ENCODE results near the gene RRM1. TPM values are rescaled to one million over a fixed set of nuclear protein-coding genes. Genes with fewer than 3 reads are reported as not detected.

The RRM1 gene
- polyA plus RNA-seq, 6 donors from 2014 or later = 14.0 to 25.4 (median 18.9) TPM

GRCh38 chr11:4065086-4065485, 29.5 kb upstream of the RRM1 start:
- peaks cover 0 to 13% of the 10 kb centered on the region in 2 donors for H3K36me3 Mint-ChIP-seq
- peaks cover 41 to 50% (median 49%) of the 10 kb centered on the region in 3 donors for H3K4me1 Mint-ChIP-seq
- no peaks in the 10 kb centered on the region for H3K9me3 Mint-ChIP-seq
- H3K27ac Mint-ChIP-seq = peak overlapping the region in 4 of 6 donors; percentile 14 to 81 (median 33)
- H3K4me3 Mint-ChIP-seq = no peak overlapping the region
- ATAC-seq (ENCODE audit: low read depth in 2 of 2) = no peak
- H3K27me3 Mint-ChIP-seq = no peaks in the 10 kb centered on the region
- no peak for DNase-seq

GRCh38 chr11:4065601-4066377, 28.8 kb upstream of the RRM1 start:
- H3K4me1 Mint-ChIP-seq = peaks cover 41 to 50% (median 49%) of the 10 kb centered on the region in 3 donors
- DNase-seq (no peak), ATAC-seq (ENCODE audit: low read depth in 2 of 2) (no peak)
- H3K36me3 Mint-ChIP-seq = peaks cover 5 to 12% of the 10 kb centered on the region in 2 donors
- H3K4me3 Mint-ChIP-seq = no peak overlapping the region
- H3K9me3 Mint-ChIP-seq = no peaks in the 10 kb centered on the region
- H3K27me3 Mint-ChIP-seq = no peaks in the 10 kb centered on the region
- peak overlapping the region; percentile 14 to 93 (median 78) for H3K27ac Mint-ChIP-seq

GRCh38 chr11:4066910-4067309, 27.7 kb upstream of the RRM1 start:
- Mint-ChIP-seq H3K4me1 (peaks cover 41 to 51% (median 49%) of the 10 kb centered on the region in 3 donors), H3K27ac (peak overlapping the region in 5 of 6 donors; percentile 14 to 94 (median 17)), H3K36me3 (peaks cover 7 to 9% of the 10 kb centered on the region in 2 donors), H3K9me3 (no peaks in the 10 kb centered on the region), H3K27me3 (no peaks in the 10 kb centered on the region), H3K4me3 (peak overlapping the region in 2 of 8 donors; percentile 1 to 25)
- DNase-seq (peak; percentile 11), ATAC-seq (ENCODE audit: low read depth in 2 of 2) (peak; percentile 82 to 88)

GRCh38 chr11:4068962-4069361, 25.6 kb upstream of the RRM1 start:
- peaks cover 14 to 15% of the 10 kb centered on the region in 2 donors for H3K36me3 Mint-ChIP-seq
- ATAC-seq (ENCODE audit: low read depth in 2 of 2) (no peak), DNase-seq (no peak)
- H3K27ac Mint-ChIP-seq = peak overlapping the region in 5 of 6 donors; percentile 53 to 87 (median 77)
- no peaks in the 10 kb centered on the region for H3K27me3 Mint-ChIP-seq
- H3K4me1 Mint-ChIP-seq = peaks cover 46 to 60% (median 60%) of the 10 kb centered on the region in 3 donors
- H3K9me3 Mint-ChIP-seq = no peaks in the 10 kb centered on the region
- no peak overlapping the region for H3K4me3 Mint-ChIP-seq

GRCh38 chr11:4071325-4071724, 23.3 kb upstream of the RRM1 start:
- Mint-ChIP-seq H3K4me1 (peaks cover 29 to 41% (median 40%) of the 10 kb centered on the region in 3 donors), H3K4me3 (no peak overlapping the region), H3K27ac (peak overlapping the region in 2 of 6 donors; percentile 63 to 66), H3K27me3 (no peaks in the 10 kb centered on the region), H3K36me3 (peaks cover 16 to 19% of the 10 kb centered on the region in 2 donors), H3K9me3 (no peaks in the 10 kb centered on the region)
- no peak for DNase-seq
- no peak for ATAC-seq (ENCODE audit: low read depth in 2 of 2)

GRCh38 chr11:4071914-4072313, 22.7 kb upstream of the RRM1 start:
- Mint-ChIP-seq H3K9me3 (no peaks in the 10 kb centered on the region), H3K36me3 (peaks cover 16 to 19% of the 10 kb centered on the region in 2 donors), H3K4me1 (peaks cover 23 to 35% (median 34%) of the 10 kb centered on the region in 3 donors), H3K27ac (peak overlapping the region in 5 of 6 donors; percentile 46 to 90 (median 63)), H3K4me3 (no peak overlapping the region), H3K27me3 (no peaks in the 10 kb centered on the region)
- ATAC-seq (ENCODE audit: low read depth in 2 of 2) (no peak), DNase-seq (no peak)

GRCh38 chr11:4072668-4073285, 21.8 kb upstream of the RRM1 start:
- DNase-seq (peak; percentile 67), ATAC-seq (ENCODE audit: low read depth in 2 of 2) (peak; percentile 73 to 93)
- Mint-ChIP-seq H3K4me3 (no peak overlapping the region), H3K9me3 (no peaks in the 10 kb centered on the region), H3K27me3 (no peaks in the 10 kb centered on the region), H3K27ac (peak overlapping the region; percentile 7 to 97 (median 52)), H3K4me1 (peaks cover 19 to 26% (median 26%) of the 10 kb centered on the region in 3 donors), H3K36me3 (peaks cover 16 to 19% of the 10 kb centered on the region in 2 donors)

GRCh38 chr11:4074266-4074665, 20.3 kb upstream of the RRM1 start:
- DNase-seq (no peak), ATAC-seq (ENCODE audit: low read depth in 2 of 2) (no peak)
- H3K9me3 Mint-ChIP-seq = no peaks in the 10 kb centered on the region
- peaks cover 16 to 19% of the 10 kb centered on the region in 2 donors for H3K36me3 Mint-ChIP-seq
- peak overlapping the region in 2 of 6 donors; percentile 16 to 26 for H3K27ac Mint-ChIP-seq
- H3K4me3 Mint-ChIP-seq = no peak overlapping the region
- H3K27me3 Mint-ChIP-seq = no peaks in the 10 kb centered on the region
- H3K4me1 Mint-ChIP-seq = peaks cover 7 to 16% (median 11%) of the 10 kb centered on the region in 3 donors

GRCh38 chr11:4076774-4077173, 17.8 kb upstream of the RRM1 start:
- H3K4me1 Mint-ChIP-seq = peaks cover 5 to 11% (median 10%) of the 10 kb centered on the region in 3 donors
- H3K9me3 Mint-ChIP-seq = no peaks in the 10 kb centered on the region
- H3K4me3 Mint-ChIP-seq = no peak overlapping the region
- no peaks in the 10 kb centered on the region for H3K27me3 Mint-ChIP-seq
- H3K36me3 Mint-ChIP-seq = peaks cover 19 to 22% of the 10 kb centered on the region in 2 donors
- DNase-seq = no peak
- ATAC-seq (ENCODE audit: low read depth in 2 of 2) = no peak
- peak overlapping the region in 3 of 6 donors; percentile 6 to 75 (median 31) for H3K27ac Mint-ChIP-seq

- H3K36me3 Mint-ChIP-seq = peaks cover 27 to 48% of the 10 kb centered on the region in 2 donors
- DNase-seq (no peak), ATAC-seq (ENCODE audit: low read depth in 2 of 2) (no peak)
- H3K27ac Mint-ChIP-seq = peak overlapping the region in 3 of 6 donors; percentile 70 to 89 (median 74)
- H3K4me3 Mint-ChIP-seq = no peak overlapping the region
- H3K9me3 Mint-ChIP-seq = no peaks in the 10 kb centered on the region
- H3K27me3 Mint-ChIP-seq = no peaks in the 10 kb centered on the region
- H3K4me1 Mint-ChIP-seq = peaks cover 6 to 25% (median 18%) of the 10 kb centered on the region in 3 donors
Measured at GRCh38 chr11:4083198-4083597, 11.4 kb upstream of the RRM1 start.

- no peak for DNase-seq
- H3K27me3 Mint-ChIP-seq = no peaks in the 10 kb centered on the region
- H3K36me3 Mint-ChIP-seq = peaks cover 27 to 48% of the 10 kb centered on the region in 2 donors
- no peak for ATAC-seq (ENCODE audit: low read depth in 2 of 2)
- no peak overlapping the region for H3K4me3 Mint-ChIP-seq
- peak overlapping the region in 4 of 6 donors; percentile 33 to 88 (median 68) for H3K27ac Mint-ChIP-seq
- H3K9me3 Mint-ChIP-seq = no peaks in the 10 kb centered on the region
- H3K4me1 Mint-ChIP-seq = peaks cover 6 to 25% (median 18%) of the 10 kb centered on the region in 3 donors
Measured at GRCh38 chr11:4084406-4085125, 10.0 kb upstream of the RRM1 start.

GRCh38 chr11:4085575-4085974, 9.0 kb upstream of the RRM1 start:
- DNase-seq (no peak), ATAC-seq (ENCODE audit: low read depth in 2 of 2) (no peak)
- Mint-ChIP-seq H3K9me3 (no peaks in the 10 kb centered on the region), H3K4me3 (no peak overlapping the region), H3K36me3 (peaks cover 22 to 45% of the 10 kb centered on the region in 2 donors), H3K4me1 (peaks cover 6 to 32% (median 18%) of the 10 kb centered on the region in 3 donors), H3K27me3 (no peaks in the 10 kb centered on the region), H3K27ac (peak overlapping the region in 2 of 6 donors; percentile 61 to 85)

All from naive B cell (primary cell).